Adrenal gland (tissue), 5 donors: ENCODE results near the gene UBTD2.

Experiments
- POLR2A ChIP-seq, 2 donors: fragments of 450-650 bp; IDR thresholded peaks; one replicate each; pipeline ENCODE4 v1.6.1; 2017; ENCODE audit warnings: antibody characterized with exemption in 2 of 2, mild to moderate bottlenecking in 2 of 2, moderate library complexity in 1 of 2
- TF ChIP-seq, protein P1 (sequence below), 6 experiments: fragments of 450-650 bp in 4 of 6; fragments of 200-600 bp in 2 of 6; sonication (generic) in 1 of 6; IDR thresholded peaks; 1 replicate in 5 of 6; 2 replicates in 1 of 6; pipeline versions ENCODE4 v1.5.1 to v1.8.0; 2016 to 2021; ENCODE audit warnings: antibody characterized with exemption in 6 of 6, mild to moderate bottlenecking in 2 of 6, moderate library complexity in 1 of 6
- donor health status: DM: no; HTN: no; CAD: no.

DNA sequence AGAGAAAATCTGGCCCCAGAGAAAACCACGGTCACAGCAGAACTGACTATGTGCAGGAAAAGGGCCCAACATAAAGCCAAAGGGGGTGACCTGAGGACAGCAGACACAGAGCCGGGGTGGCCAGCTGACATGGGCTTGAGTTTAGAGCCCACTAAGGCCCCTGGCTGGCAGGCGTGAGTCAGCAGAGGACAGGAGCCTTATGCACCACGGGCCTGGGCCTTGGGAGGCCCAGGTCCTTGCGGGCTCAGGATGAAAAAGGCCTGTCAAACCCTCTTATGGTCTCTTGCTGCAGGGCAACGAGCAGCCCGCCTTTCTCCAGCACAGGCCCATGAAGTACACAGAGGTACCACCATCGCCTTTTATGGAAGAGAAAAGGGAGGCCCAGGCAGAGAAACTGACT is 115.3 kb downstream of the UBTD2 start:
- TF ChIP-seq, protein P1, sequence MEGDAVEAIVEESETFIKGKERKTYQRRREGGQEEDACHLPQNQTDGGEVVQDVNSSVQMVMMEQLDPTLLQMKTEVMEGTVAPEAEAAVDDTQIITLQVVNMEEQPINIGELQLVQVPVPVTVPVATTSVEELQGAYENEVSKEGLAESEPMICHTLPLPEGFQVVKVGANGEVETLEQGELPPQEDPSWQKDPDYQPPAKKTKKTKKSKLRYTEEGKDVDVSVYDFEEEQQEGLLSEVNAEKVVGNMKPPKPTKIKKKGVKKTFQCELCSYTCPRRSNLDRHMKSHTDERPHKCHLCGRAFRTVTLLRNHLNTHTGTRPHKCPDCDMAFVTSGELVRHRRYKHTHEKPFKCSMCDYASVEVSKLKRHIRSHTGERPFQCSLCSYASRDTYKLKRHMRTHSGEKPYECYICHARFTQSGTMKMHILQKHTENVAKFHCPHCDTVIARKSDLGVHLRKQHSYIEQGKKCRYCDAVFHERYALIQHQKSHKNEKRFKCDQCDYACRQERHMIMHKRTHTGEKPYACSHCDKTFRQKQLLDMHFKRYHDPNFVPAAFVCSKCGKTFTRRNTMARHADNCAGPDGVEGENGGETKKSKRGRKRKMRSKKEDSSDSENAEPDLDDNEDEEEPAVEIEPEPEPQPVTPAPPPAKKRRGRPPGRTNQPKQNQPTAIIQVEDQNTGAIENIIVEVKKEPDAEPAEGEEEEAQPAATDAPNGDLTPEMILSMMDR (IDR thresholded peaks at IDR 0.05), result no peak
- no peak for TF ChIP-seq POLR2A (IDR thresholded peaks at IDR 0.05)
